SK-N-SH treated with all-trans-retinoic acid at 6 μM for 48 hours (cell line): ENCODE data around the gene CHML.

Source experiments
- ATAC-seq: fragments of 200-7000 bp; cut with Tn5 transposase; 3 replicates; pipeline ENCODE4 v1.9.1; 2020; ENCODE audit warnings: mild to moderate bottlenecking, moderate library complexity
- ARNTL ChIP-seq: fragments of 450-650 bp; formaldehyde crosslinking; IDR thresholded peaks from 2 replicates; pipeline ENCODE4 v1.5.0; 2020; ENCODE audit warnings: low read depth, mild to moderate bottlenecking, moderate library complexity, borderline replicate concordance
- BACH2 ChIP-seq: fragments of 250-450 bp; sonication (Bioruptor Pico); IDR thresholded peaks from 2 replicates; pipeline ENCODE4 v1.9.0; 2021; ENCODE audit warnings: mild to moderate bottlenecking, borderline replicate concordance
- ISL1 ChIP-seq: fragments of 250-450 bp; sonication (Bioruptor Pico); IDR thresholded peaks from 2 replicates; pipeline ENCODE4 v2.1.2; 2022; ENCODE audit warnings: mild to moderate bottlenecking, moderate library complexity
- OSR1 ChIP-seq: fragments of 250-450 bp; sonication (Bioruptor Pico); IDR thresholded peaks from 2 replicates; pipeline ENCODE4 v1.8.0; 2022; ENCODE audit warnings: moderate library complexity, mild to moderate bottlenecking, inconsistent platforms
- PPARA ChIP-seq: fragments of 250-450 bp; sonication (Bioruptor Pico); IDR thresholded peaks from 2 replicates; pipeline ENCODE4 v1.5.0; 2020; ENCODE audit warnings: mild to moderate bottlenecking, borderline replicate concordance
- SNAI2 ChIP-seq: fragments of 250-450 bp; sonication (Bioruptor Pico); IDR thresholded peaks from 2 replicates; pipeline ENCODE4 v1.5.0; 2020; ENCODE audit warnings: mild to moderate bottlenecking, moderate library complexity
- TCF4 ChIP-seq: fragments of 250-450 bp; sonication (Bioruptor Pico); IDR thresholded peaks from 2 replicates; pipeline ENCODE4 v1.8.0; 2021; ENCODE audit warnings: mild to moderate bottlenecking, moderate library complexity, borderline replicate concordance
- TOX ChIP-seq: fragments of 250-450 bp; sonication (Bioruptor Pico); IDR thresholded peaks from 2 replicates; pipeline ENCODE4 v1.8.0; 2021; ENCODE audit warnings: mild to moderate bottlenecking, moderate library complexity, borderline replicate concordance
- ZC3H10 ChIP-seq: fragments of 250-450 bp; sonication (Bioruptor Pico); IDR thresholded peaks from 2 replicates; pipeline ENCODE4 v1.5.1; 2021; ENCODE audit warnings: mild to moderate bottlenecking, moderate library complexity
- ZFP3 ChIP-seq: fragments of 250-450 bp; sonication (Bioruptor Pico); IDR thresholded peaks from 2 replicates; pipeline ENCODE4 v1.5.0; 2020; ENCODE audit warnings: mild to moderate bottlenecking, moderate library complexity
- ZFP30 ChIP-seq: fragments of 450-650 bp; formaldehyde crosslinking; IDR thresholded peaks from 2 replicates; pipeline ENCODE4 v1.5.0; 2022; ENCODE audit warnings: mild to moderate bottlenecking, moderate library complexity
- ZNF565 ChIP-seq: fragments of 450-650 bp; formaldehyde crosslinking; conservative IDR thresholded peaks from 2 replicates; pipeline ENCODE4 v1.5.0; 2020; ENCODE audit warnings: low read depth, mild to moderate bottlenecking, moderate library complexity
- ZNF70 ChIP-seq: fragments of 450-650 bp; formaldehyde crosslinking; IDR thresholded peaks from 2 replicates; pipeline ENCODE4 v1.5.0; 2020; ENCODE audit warnings: mild to moderate bottlenecking, moderate library complexity
- ZNF8 ChIP-seq: fragments of 450-650 bp; formaldehyde crosslinking; IDR thresholded peaks from 2 replicates; pipeline ENCODE4 v1.5.0; 2020; ENCODE audit warnings: mild to moderate bottlenecking, moderate library complexity
- TF ChIP-seq, protein P1 (sequence below): fragments of 250-450 bp; sonication (Bioruptor Pico); IDR thresholded peaks from 2 replicates; pipeline ENCODE4 v1.5.1; 2021; ENCODE audit warnings: mild to moderate bottlenecking, moderate library complexity
- TF ChIP-seq, protein P2 (sequence below): fragments of 250-450 bp; sonication (Bioruptor Pico); IDR thresholded peaks from 2 replicates; pipeline ENCODE4 v1.5.0; 2020; ENCODE audit warnings: mild to moderate bottlenecking, moderate library complexity
- TF ChIP-seq, protein P3 (sequence below): fragments of 250-450 bp; sonication (Bioruptor Pico); IDR thresholded peaks from 2 replicates; pipeline ENCODE4 v1.5.1; 2020; ENCODE audit warnings: low read depth, mild to moderate bottlenecking, moderate library complexity
- TF ChIP-seq, protein P4 (sequence below): fragments of 250-450 bp; sonication (Bioruptor Pico); IDR thresholded peaks from 2 replicates; pipeline ENCODE4 v1.8.0; 2021; ENCODE audit warnings: low read depth, mild to moderate bottlenecking, moderate library complexity, borderline replicate concordance
- TF ChIP-seq, protein P5 (sequence below): fragments of 250-450 bp; sonication (Bioruptor Pico); IDR thresholded peaks from 2 replicates; pipeline ENCODE4 v1.8.0; 2020; ENCODE audit warnings: mild to moderate bottlenecking, moderate library complexity, borderline replicate concordance

Gene CHML

DNA sequence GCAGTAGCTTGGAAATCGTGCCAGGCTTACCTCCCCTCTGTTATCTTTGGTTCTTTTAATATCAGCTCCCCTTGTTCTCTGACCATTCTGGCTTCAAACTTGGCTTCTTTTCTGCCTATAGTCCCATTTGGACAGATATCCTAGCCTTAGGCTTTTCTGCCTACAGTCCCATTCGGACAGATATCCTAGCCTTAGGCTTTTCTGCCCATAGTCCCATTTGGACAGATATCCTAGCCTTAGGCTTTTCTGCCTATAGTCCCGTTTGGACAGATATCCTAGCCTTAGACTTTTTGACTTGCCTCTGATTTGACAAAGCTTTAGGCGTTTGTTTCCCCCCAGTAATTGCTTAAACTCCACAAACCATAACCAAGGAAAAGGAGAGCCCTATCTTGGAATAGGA, 25.6 kb downstream of the CHML start:
- TF ChIP-seq ZNF565 (CRISPR knock-in tag) (no peak), ZFP3 (CRISPR knock-in tag) (no peak), ZC3H10 (CRISPR knock-in tag) (no peak), ZNF8 (CRISPR knock-in tag) (no peak), PPARA (CRISPR knock-in tag) (no peak), ARNTL (CRISPR knock-in tag) (no peak)
- TF ChIP-seq, protein P1, sequence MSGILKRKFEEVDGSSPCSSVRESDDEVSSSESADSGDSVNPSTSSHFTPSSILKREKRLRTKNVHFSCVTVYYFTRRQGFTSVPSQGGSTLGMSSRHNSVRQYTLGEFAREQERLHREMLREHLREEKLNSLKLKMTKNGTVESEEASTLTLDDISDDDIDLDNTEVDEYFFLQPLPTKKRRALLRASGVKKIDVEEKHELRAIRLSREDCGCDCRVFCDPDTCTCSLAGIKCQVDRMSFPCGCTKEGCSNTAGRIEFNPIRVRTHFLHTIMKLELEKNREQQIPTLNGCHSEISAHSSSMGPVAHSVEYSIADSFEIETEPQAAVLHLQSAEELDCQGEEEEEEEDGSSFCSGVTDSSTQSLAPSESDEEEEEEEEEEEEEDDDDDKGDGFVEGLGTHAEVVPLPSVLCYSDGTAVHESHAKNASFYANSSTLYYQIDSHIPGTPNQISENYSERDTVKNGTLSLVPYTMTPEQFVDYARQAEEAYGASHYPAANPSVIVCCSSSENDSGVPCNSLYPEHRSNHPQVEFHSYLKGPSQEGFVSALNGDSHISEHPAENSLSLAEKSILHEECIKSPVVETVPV (CRISPR knock-in tag) = no peak
- TF ChIP-seq, protein P2, sequence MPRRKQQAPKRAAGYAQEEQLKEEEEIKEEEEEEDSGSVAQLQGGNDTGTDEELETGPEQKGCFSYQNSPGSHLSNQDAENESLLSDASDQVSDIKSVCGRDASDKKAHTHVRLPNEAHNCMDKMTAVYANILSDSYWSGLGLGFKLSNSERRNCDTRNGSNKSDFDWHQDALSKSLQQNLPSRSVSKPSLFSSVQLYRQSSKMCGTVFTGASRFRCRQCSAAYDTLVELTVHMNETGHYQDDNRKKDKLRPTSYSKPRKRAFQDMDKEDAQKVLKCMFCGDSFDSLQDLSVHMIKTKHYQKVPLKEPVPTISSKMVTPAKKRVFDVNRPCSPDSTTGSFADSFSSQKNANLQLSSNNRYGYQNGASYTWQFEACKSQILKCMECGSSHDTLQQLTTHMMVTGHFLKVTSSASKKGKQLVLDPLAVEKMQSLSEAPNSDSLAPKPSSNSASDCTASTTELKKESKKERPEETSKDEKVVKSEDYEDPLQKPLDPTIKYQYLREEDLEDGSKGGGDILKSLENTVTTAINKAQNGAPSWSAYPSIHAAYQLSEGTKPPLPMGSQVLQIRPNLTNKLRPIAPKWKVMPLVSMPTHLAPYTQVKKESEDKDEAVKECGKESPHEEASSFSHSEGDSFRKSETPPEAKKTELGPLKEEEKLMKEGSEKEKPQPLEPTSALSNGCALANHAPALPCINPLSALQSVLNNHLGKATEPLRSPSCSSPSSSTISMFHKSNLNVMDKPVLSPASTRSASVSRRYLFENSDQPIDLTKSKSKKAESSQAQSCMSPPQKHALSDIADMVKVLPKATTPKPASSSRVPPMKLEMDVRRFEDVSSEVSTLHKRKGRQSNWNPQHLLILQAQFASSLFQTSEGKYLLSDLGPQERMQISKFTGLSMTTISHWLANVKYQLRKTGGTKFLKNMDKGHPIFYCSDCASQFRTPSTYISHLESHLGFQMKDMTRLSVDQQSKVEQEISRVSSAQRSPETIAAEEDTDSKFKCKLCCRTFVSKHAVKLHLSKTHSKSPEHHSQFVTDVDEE (CRISPR knock-in tag) = no peak
- TF ChIP-seq, protein P3, sequence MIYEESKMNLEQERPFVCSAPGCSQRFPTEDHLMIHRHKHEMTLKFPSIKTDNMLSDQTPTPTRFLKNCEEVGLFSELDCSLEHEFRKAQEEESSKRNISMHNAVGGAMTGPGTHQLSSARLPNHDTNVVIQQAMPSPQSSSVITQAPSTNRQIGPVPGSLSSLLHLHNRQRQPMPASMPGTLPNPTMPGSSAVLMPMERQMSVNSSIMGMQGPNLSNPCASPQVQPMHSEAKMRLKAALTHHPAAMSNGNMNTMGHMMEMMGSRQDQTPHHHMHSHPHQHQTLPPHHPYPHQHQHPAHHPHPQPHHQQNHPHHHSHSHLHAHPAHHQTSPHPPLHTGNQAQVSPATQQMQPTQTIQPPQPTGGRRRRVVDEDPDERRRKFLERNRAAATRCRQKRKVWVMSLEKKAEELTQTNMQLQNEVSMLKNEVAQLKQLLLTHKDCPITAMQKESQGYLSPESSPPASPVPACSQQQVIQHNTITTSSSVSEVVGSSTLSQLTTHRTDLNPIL (CRISPR knock-in tag) = no peak

DNA sequence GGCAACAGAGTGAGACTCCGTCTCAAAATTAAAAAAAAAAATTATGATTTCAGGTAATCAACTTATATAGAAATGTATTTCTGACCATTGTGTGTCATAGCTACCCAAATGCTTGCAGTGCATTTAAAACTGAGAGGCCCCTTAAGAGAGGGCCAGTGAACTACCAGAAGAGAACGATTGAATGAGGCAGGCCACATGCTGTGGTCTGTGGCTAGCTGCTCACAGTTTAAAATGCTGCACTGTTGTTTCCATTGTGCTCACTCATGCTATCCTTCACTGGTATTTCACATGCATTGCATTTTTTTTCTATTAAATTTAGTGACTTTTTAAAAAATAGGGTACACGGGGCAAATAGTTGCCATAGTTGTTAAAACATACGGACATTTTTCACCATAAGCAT, 26.0 kb downstream of the CHML start:
- ATAC-seq = no peak
- TF ChIP-seq, protein P4, sequence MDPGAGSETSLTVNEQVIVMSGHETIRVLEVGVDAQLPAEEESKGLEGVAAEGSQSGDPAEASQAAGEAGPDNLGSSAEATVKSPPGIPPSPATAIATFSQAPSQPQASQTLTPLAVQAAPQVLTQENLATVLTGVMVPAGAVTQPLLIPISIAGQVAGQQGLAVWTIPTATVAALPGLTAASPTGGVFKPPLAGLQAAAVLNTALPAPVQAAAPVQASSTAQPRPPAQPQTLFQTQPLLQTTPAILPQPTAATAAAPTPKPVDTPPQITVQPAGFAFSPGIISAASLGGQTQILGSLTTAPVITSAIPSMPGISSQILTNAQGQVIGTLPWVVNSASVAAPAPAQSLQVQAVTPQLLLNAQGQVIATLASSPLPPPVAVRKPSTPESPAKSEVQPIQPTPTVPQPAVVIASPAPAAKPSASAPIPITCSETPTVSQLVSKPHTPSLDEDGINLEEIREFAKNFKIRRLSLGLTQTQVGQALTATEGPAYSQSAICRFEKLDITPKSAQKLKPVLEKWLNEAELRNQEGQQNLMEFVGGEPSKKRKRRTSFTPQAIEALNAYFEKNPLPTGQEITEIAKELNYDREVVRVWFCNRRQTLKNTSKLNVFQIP (CRISPR knock-in tag) = no peak
- TF ChIP-seq SNAI2 (CRISPR knock-in tag) = no peak
- no peak for TF ChIP-seq ZNF70 (CRISPR knock-in tag)
- TF ChIP-seq, protein P2 (CRISPR knock-in tag) = no peak
- TF ChIP-seq TOX = no peak
- TF ChIP-seq ZNF565 (CRISPR knock-in tag) = no peak
- TF ChIP-seq, protein P5, sequence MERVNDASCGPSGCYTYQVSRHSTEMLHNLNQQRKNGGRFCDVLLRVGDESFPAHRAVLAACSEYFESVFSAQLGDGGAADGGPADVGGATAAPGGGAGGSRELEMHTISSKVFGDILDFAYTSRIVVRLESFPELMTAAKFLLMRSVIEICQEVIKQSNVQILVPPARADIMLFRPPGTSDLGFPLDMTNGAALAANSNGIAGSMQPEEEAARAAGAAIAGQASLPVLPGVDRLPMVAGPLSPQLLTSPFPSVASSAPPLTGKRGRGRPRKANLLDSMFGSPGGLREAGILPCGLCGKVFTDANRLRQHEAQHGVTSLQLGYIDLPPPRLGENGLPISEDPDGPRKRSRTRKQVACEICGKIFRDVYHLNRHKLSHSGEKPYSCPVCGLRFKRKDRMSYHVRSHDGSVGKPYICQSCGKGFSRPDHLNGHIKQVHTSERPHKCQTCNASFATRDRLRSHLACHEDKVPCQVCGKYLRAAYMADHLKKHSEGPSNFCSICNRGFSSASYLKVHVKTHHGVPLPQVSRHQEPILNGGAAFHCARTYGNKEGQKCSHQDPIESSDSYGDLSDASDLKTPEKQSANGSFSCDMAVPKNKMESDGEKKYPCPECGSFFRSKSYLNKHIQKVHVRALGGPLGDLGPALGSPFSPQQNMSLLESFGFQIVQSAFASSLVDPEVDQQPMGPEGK (CRISPR knock-in tag) = no peak
- TF ChIP-seq OSR1 (CRISPR knock-in tag) = no peak
- TF ChIP-seq BACH2 = no peak
- TF ChIP-seq ZC3H10 (CRISPR knock-in tag) = no peak
- TF ChIP-seq ARNTL (CRISPR knock-in tag) = no peak
- no peak for TF ChIP-seq ZFP30 (CRISPR knock-in tag)
- no peak for TF ChIP-seq TCF4 (CRISPR knock-in tag)
- TF ChIP-seq, protein P1 (CRISPR knock-in tag) = no peak
- TF ChIP-seq, protein P3 (CRISPR knock-in tag) = no peak
- no peak for TF ChIP-seq ISL1 (CRISPR knock-in tag)
- TF ChIP-seq PPARA (CRISPR knock-in tag) = no peak

More for the DNA sequence above, 25.6 kb downstream of the CHML start:
- ATAC-seq = no peak
